ENCODE data around the gene CTNS.

- no peak for TF ChIP-seq EP300 (IDR thresholded peaks at IDR 0.05; ENCODE audit: low read depth)
- TF ChIP-seq CTCF (IDR thresholded peaks at IDR 0.05): no peak
These were observed 53.6 kb downstream of the CTNS start for GRCh38 chr17:3690094-3690715.

Data from transverse colon (tissue), 3 donors.